WTC11 (cell line): ENCODE data around the gene LCN15. TPM values are rescaled to one million over a fixed set of nuclear protein-coding genes. Genes with fewer than 3 reads are reported as not detected.

ENCODE experiments used
- ATAC-seq: fragments of 200-7000 bp; cut with Tn5 transposase; 2 replicates; pipeline ENCODE4 v1.10.0; 2021; ENCODE audit warnings: mild to moderate bottlenecking, moderate library complexity
- CTCF ChIA-PET: fragments of 300-600 bp; sonication (Branson Sonifier 250); formaldehyde crosslinking; loops from one replicate; lab custom pipeline; 2021; ENCODE audit warnings: antibody characterized with exemption; lab: Charles Lee
- POLR2A ChIA-PET: fragments of 350-600 bp; sonication (Branson Sonifier 250); formaldehyde crosslinking; loops from one replicate; lab custom pipeline; 2021; ENCODE audit warnings: antibody characterized with exemption; lab: Charles Lee
- DNase-seq: peaks from one replicate; pipeline ENCODE4 v3.0.0; 2021; ENCODE audit warnings: low spot score
- H3K27ac Mint-ChIP-seq: 2 replicates; pipeline ENCODE4 v1.8.0; 2021; ENCODE audit warnings: mixed read lengths
- H3K27me3 Mint-ChIP-seq: 2 replicates; pipeline ENCODE4 v1.8.0; 2021; ENCODE audit warnings: low read depth, mild to moderate bottlenecking, moderate library complexity, mixed read lengths
- H3K36me3 Mint-ChIP-seq: 2 replicates; pipeline ENCODE4 v1.8.0; 2021; ENCODE audit warnings: mixed read lengths
- H3K4me1 Mint-ChIP-seq: 2 replicates; pipeline ENCODE4 v1.8.0; 2022; ENCODE audit warnings: mixed read lengths
- H3K4me3 Mint-ChIP-seq: 2 replicates; pipeline ENCODE4 v1.8.0; 2021; ENCODE audit warnings: mild to moderate bottlenecking, moderate library complexity, mixed read lengths
- H3K9me3 Mint-ChIP-seq: 2 replicates; pipeline ENCODE4 v1.8.0; 2021; ENCODE audit warnings: mixed read lengths
- CBFB ChIP-seq: sonication (generic); formaldehyde crosslinking; IDR thresholded peaks from 2 replicates; pipeline ENCODE4 v1.8.1; 2022; ENCODE audit warnings: mild to moderate bottlenecking, low read depth, missing genetic modification reagents
- E2F1 ChIP-seq: sonication (generic); formaldehyde crosslinking; IDR thresholded peaks from 2 replicates; pipeline ENCODE4 v1.8.0; 2022; ENCODE audit warnings: mild to moderate bottlenecking, missing genetic modification reagents
- FOXP1 ChIP-seq: sonication (generic); formaldehyde crosslinking; IDR thresholded peaks from 2 replicates; pipeline ENCODE4 v1.8.0; 2022; ENCODE audit warnings: missing genetic modification reagents, mild to moderate bottlenecking, moderate library complexity, borderline replicate concordance
- GABPB1 ChIP-seq: sonication (generic); formaldehyde crosslinking; IDR thresholded peaks from 2 replicates; pipeline ENCODE4 v1.8.1; 2023; ENCODE audit warnings: mild to moderate bottlenecking, missing genetic modification reagents
- GRHL2 ChIP-seq: fragments of 250-450 bp; sonication (Bioruptor Pico); IDR thresholded peaks from 2 replicates; pipeline ENCODE4 v1.8.0; 2022; ENCODE audit warnings: mild to moderate bottlenecking, moderate library complexity; ENCODE audit not compliant: insufficient replicate concordance, severe bottlenecking
- HMGXB4 ChIP-seq: sonication (generic); formaldehyde crosslinking; IDR thresholded peaks from 2 replicates; pipeline ENCODE4 v1.8.1; 2023; ENCODE audit warnings: mild to moderate bottlenecking, moderate library complexity, missing genetic modification reagents
- MLX ChIP-seq: sonication (generic); formaldehyde crosslinking; IDR thresholded peaks from 2 replicates; pipeline ENCODE4 v1.8.1; 2023; ENCODE audit warnings: mild to moderate bottlenecking, missing genetic modification reagents, moderate library complexity
- MXD4 ChIP-seq: fragments of 250-450 bp; sonication (Bioruptor Pico); IDR thresholded peaks from 2 replicates; pipeline ENCODE4 v1.8.0; 2021; ENCODE audit warnings: mild to moderate bottlenecking, moderate library complexity, borderline replicate concordance
- NR1H2 ChIP-seq: sonication (generic); formaldehyde crosslinking; IDR thresholded peaks from 2 replicates; pipeline ENCODE4 v1.9.0; 2021; ENCODE audit warnings: mild to moderate bottlenecking, moderate library complexity, missing genetic modification reagents
- NR2C2 ChIP-seq: sonication (generic); formaldehyde crosslinking; IDR thresholded peaks from 2 replicates; pipeline ENCODE4 v1.8.0; 2022; ENCODE audit warnings: mild to moderate bottlenecking, missing genetic modification reagents
- RORB ChIP-seq: fragments of 250-450 bp; sonication (Bioruptor Pico); IDR thresholded peaks from 2 replicates; pipeline ENCODE4 v1.9.0; 2021; ENCODE audit warnings: mild to moderate bottlenecking
- ZMAT4 ChIP-seq: fragments of 250-450 bp; sonication (Bioruptor Pico); IDR thresholded peaks from 2 replicates; pipeline ENCODE4 v1.9.0; 2021; ENCODE audit warnings: mild to moderate bottlenecking
- ZNF512 ChIP-seq: sonication (generic); formaldehyde crosslinking; IDR thresholded peaks from 2 replicates; pipeline ENCODE4 v1.8.1; 2022; ENCODE audit warnings: missing genetic modification reagents, borderline replicate concordance
- total RNA-seq: library from RNA; stranded (reverse); gene quantifications from 3 replicates; pipeline ENCODE4 v1.2.3, GENCODE V29; 2021
- TF ChIP-seq, protein P1 (sequence below): fragments of 250-450 bp; sonication (Bioruptor Pico); IDR thresholded peaks from 2 replicates; pipeline ENCODE4 v1.9.0; 2021; ENCODE audit warnings: mild to moderate bottlenecking
- TF ChIP-seq, protein P2 (sequence below): sonication (generic); formaldehyde crosslinking; conservative IDR thresholded peaks from 2 replicates; pipeline ENCODE4 v1.8.1; 2023; ENCODE audit warnings: mild to moderate bottlenecking, low read depth, missing genetic modification reagents, moderate library complexity
- TF ChIP-seq, protein P3 (sequence below): sonication (generic); formaldehyde crosslinking; IDR thresholded peaks from 2 replicates; pipeline ENCODE4 v1.8.0; 2022; ENCODE audit warnings: mild to moderate bottlenecking, missing genetic modification reagents

LCN15 gene
- total RNA-seq, 1 experiment from 2014 or later = 0.52 TPM

DNA sequence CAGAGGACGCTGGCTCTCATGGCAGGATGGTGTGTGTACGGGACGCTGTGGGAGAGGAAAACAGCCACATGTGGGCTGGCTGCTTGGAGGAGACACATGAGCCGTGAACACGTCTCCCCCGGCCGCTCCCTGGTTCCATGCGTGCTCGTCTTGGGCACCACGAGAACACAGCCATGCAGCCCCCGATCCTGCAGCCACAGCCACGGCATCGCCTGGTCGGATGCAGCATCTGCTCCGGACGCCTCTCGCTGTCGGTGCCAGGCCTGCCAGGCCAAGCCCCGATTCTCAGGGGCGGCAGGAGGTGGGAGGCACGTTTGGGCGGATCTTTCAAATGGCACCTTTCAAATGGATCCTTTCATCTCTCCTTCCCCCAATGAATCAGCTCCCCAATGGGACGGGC, 24.8 kb downstream of the LCN15 start:
- ATAC-seq = no peak
- POLR2A ChIA-PET = no interaction called here
- TF ChIP-seq HMGXB4 (no peak), MLX (CRISPR knock-in tag) (no peak), RORB (no peak), MXD4 (no peak), GRHL2 (CRISPR knock-in tag) (no peak), E2F1 (CRISPR knock-in tag) (no peak), NR1H2 (no peak), GABPB1 (CRISPR knock-in tag) (no peak), NR2C2 (CRISPR knock-in tag) (no peak), ZNF512 (no peak), CBFB (CRISPR knock-in tag) (no peak), ZMAT4 (CRISPR knock-in tag) (no peak), FOXP1 (CRISPR knock-in tag) (no peak)
- TF ChIP-seq, protein P1, sequence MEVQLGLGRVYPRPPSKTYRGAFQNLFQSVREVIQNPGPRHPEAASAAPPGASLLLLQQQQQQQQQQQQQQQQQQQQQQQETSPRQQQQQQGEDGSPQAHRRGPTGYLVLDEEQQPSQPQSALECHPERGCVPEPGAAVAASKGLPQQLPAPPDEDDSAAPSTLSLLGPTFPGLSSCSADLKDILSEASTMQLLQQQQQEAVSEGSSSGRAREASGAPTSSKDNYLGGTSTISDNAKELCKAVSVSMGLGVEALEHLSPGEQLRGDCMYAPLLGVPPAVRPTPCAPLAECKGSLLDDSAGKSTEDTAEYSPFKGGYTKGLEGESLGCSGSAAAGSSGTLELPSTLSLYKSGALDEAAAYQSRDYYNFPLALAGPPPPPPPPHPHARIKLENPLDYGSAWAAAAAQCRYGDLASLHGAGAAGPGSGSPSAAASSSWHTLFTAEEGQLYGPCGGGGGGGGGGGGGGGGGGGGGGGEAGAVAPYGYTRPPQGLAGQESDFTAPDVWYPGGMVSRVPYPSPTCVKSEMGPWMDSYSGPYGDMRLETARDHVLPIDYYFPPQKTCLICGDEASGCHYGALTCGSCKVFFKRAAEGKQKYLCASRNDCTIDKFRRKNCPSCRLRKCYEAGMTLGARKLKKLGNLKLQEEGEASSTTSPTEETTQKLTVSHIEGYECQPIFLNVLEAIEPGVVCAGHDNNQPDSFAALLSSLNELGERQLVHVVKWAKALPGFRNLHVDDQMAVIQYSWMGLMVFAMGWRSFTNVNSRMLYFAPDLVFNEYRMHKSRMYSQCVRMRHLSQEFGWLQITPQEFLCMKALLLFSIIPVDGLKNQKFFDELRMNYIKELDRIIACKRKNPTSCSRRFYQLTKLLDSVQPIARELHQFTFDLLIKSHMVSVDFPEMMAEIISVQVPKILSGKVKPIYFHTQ (CRISPR knock-in tag) = no peak
- TF ChIP-seq, protein P2, sequence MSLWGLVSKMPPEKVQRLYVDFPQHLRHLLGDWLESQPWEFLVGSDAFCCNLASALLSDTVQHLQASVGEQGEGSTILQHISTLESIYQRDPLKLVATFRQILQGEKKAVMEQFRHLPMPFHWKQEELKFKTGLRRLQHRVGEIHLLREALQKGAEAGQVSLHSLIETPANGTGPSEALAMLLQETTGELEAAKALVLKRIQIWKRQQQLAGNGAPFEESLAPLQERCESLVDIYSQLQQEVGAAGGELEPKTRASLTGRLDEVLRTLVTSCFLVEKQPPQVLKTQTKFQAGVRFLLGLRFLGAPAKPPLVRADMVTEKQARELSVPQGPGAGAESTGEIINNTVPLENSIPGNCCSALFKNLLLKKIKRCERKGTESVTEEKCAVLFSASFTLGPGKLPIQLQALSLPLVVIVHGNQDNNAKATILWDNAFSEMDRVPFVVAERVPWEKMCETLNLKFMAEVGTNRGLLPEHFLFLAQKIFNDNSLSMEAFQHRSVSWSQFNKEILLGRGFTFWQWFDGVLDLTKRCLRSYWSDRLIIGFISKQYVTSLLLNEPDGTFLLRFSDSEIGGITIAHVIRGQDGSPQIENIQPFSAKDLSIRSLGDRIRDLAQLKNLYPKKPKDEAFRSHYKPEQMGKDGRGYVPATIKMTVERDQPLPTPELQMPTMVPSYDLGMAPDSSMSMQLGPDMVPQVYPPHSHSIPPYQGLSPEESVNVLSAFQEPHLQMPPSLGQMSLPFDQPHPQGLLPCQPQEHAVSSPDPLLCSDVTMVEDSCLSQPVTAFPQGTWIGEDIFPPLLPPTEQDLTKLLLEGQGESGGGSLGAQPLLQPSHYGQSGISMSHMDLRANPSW (CRISPR knock-in tag) = no peak
- TF ChIP-seq, protein P3, sequence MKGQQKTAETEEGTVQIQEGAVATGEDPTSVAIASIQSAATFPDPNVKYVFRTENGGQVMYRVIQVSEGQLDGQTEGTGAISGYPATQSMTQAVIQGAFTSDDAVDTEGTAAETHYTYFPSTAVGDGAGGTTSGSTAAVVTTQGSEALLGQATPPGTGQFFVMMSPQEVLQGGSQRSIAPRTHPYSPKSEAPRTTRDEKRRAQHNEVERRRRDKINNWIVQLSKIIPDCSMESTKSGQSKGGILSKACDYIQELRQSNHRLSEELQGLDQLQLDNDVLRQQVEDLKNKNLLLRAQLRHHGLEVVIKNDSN (CRISPR knock-in tag) = no peak
- TF ChIP-seq, all 79 proteins: peak for 0
- DNase-seq = no peak
- H3K27me3 Mint-ChIP-seq = no peaks in the 10 kb centered on the region
- H3K9me3 Mint-ChIP-seq = peaks cover 3% of the 10 kb centered on the region; the same call in 1 of the 2 replicates
- H3K4me3 Mint-ChIP-seq = no peak overlapping the region
- no peaks in the 10 kb centered on the region; the same call in none of the 2 replicates for H3K4me1 Mint-ChIP-seq
- H3K36me3 Mint-ChIP-seq = no peaks in the 10 kb centered on the region
- H3K27ac Mint-ChIP-seq = no peak overlapping the region; the same call in 1 of the 2 replicates
- CTCF ChIA-PET = interaction anchor here (0.8 kb wide), 2 partner anchors 10 to 24 kb away, joined by 3 read pairs; no protein-coding TSS in a partner anchor
